ENCODE data around the gene PCA3.

PCA3 gene

DNA sequence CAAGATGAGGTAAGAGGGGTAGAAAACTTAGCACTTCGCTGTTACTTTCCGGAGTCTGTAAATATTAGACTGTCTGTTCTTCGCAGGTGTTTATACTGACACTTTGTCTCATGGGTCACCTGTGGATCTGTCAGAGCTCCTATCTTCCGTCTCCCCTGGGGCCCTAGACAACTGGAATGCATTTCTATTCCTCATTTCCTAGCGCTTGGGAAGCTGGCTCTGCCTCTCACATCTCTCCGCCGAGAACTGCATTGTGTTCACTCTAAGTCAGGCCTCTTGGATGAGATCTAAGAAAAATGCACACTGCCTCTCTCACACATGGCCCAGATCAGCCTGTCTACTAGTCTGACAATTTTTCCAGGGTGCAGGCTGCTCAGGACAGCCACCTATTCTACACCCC is 39.5 kb downstream of the PCA3 start:
- no peak for DNase-seq
- in situ Hi-C loops (cut with HindIII; ENCODE audit: low pct_ligation_motif_present, low pct_unique_long_range_greater_than_20kb, low sequenced_read_pairs) = loop anchor here (25.0 kb wide), 1 partner anchor 184 kb away; no protein-coding TSS in a partner anchor

DNA sequence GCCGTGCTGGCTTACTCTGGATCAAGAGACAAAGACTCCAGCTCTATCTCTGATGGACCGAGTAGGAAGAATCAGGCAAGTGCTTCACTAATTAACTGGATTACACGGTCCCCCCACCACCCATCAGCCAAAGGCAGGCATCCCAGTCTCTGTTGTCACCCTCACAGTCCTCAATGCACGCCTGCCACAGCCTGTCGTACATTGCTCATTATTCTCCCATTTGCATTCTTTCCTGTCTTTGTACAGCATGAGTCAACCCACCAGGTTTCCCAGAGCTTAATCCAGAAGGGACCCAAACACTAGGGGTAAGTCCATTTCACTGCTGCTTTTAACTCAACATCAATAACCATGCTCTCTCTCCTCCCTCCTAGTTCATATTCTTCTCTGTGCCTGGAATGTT is 44.4 kb downstream of the PCA3 start:
- no peak for DNase-seq
- in situ Hi-C loops (cut with HindIII; ENCODE audit: low pct_ligation_motif_present, low pct_unique_long_range_greater_than_20kb, low sequenced_read_pairs) = loop anchor here (25.0 kb wide), 1 partner anchor 179 kb away; no protein-coding TSS in a partner anchor

DNA sequence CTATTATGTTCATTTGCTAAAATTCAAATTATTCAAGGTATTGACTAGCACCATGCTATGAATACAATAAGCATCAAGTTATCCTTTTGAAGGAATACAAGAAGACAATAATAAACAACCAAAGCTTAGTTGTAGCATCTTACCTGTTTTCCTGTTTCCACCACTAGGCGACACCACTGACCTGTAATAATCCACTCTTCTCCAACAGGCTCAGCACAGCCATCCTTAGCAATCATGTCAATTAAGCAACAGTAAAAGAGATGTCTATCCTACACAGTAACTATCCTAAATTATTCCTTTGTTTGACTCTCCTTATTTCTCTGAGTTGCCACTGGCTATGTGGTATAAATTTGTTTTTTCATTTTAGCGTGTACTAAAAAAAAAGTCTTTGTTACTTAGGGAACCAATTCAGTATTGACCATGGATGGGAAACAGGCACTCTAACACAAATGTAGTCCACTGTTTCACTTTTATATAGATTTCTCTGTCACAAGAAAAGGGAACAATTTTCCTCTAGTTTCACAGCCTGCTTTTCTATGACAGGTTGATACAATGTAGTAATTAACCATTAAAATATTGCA is 46.2 kb downstream of the PCA3 start:
- peak; percentile 54 for DNase-seq
- in situ Hi-C loops (cut with HindIII; ENCODE audit: low pct_ligation_motif_present, low pct_unique_long_range_greater_than_20kb, low sequenced_read_pairs) = loop anchor here (25.0 kb wide), 1 partner anchor 177 kb away; no protein-coding TSS in a partner anchor

DNA sequence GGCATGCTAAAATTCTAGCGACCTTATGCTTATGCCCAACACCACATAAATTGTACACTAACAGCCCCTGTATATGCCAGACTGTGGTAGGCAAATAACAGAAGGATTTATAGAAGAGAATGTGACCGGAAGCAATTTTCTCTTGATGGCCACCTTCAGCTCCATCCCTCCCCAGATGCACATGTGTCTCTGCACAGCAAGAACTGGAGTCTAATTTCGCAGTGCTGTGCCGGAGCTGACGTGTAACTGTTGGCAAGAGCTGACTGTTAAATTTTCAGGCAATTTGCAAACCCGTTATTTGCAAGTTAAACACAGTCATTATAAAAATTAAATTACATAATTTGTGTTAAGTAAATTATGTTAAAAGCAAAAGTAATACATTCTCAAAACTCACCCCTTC is 48.4 kb downstream of the PCA3 start:
- DNase-seq = no peak
- in situ Hi-C loops (cut with HindIII; ENCODE audit: low pct_ligation_motif_present, low pct_unique_long_range_greater_than_20kb, low sequenced_read_pairs) = loop anchor here (25.0 kb wide), 1 partner anchor 175 kb away; no protein-coding TSS in a partner anchor

DNA sequence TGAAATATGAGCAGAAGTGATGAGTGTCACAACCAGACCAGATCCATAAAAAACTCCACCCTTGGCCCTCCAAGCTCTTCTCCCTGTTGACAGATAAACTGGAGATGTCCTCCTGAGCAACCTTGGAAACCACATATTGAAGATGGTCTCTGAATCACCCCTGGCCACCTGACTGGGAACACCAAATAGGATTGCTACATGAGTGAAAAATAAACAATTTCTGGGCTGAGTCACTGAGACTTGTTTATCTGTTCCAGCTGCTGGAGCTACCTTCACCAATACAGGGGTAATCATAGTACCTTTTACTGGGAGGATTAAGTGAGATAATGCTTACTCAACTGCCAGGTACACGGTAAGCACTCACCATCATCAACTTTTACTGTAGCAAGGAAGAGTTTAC is 53.3 kb downstream of the PCA3 start:
- DNase-seq = peak; percentile 3
- in situ Hi-C loops (cut with HindIII; ENCODE audit: low pct_ligation_motif_present, low pct_unique_long_range_greater_than_20kb, low sequenced_read_pairs) = loop anchor here (25.0 kb wide), 1 partner anchor 170 kb away; no protein-coding TSS in a partner anchor

DNA sequence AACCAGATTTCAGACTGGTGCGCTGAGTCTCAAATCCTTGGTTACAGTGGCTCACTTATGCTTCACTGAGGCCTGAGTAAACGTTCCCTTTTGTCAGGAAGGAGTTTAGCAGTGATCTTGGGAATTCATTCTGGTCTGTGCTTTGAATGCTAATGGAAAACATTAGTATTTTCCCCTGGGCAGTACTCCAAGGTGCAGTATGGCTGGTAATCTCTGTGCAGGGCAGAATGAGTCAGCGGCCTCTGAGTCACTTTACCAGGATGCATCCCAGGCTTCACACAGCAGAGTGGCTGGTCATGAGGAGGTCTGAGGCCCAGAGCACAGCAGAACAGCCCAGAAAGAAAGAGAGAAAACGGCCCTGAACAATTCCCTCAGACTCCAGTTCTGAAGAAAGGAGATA is 54.0 kb downstream of the PCA3 start:
- DNase-seq = peak; percentile 90
- in situ Hi-C loops (cut with HindIII; ENCODE audit: low pct_ligation_motif_present, low pct_unique_long_range_greater_than_20kb, low sequenced_read_pairs) = loop anchor here (25.0 kb wide), 1 partner anchor 169 kb away; no protein-coding TSS in a partner anchor

DNA sequence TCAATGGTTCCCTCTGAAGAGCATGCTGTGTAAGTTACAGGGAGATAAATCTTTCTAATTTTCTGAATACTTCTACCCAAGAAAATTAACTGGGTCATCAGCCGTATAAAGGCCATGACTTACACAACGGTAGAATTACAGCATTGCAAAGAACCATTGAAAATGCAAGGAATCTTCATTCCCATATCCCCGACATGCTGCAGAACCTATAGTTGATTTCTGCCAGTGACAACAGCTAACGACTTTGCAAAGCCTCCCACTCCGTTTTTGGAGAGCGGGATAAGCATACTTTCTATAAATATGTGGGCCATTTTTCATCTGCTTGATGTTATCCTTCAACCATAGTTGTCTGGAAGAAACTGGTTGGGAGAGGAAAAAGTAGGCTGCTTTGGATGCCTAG is 56.2 kb downstream of the PCA3 start:
- in situ Hi-C loops (cut with HindIII; ENCODE audit: low pct_ligation_motif_present, low pct_unique_long_range_greater_than_20kb, low sequenced_read_pairs) = loop anchor here (25.0 kb wide), 1 partner anchor 167 kb away; no protein-coding TSS in a partner anchor
- DNase-seq = no peak

DNA sequence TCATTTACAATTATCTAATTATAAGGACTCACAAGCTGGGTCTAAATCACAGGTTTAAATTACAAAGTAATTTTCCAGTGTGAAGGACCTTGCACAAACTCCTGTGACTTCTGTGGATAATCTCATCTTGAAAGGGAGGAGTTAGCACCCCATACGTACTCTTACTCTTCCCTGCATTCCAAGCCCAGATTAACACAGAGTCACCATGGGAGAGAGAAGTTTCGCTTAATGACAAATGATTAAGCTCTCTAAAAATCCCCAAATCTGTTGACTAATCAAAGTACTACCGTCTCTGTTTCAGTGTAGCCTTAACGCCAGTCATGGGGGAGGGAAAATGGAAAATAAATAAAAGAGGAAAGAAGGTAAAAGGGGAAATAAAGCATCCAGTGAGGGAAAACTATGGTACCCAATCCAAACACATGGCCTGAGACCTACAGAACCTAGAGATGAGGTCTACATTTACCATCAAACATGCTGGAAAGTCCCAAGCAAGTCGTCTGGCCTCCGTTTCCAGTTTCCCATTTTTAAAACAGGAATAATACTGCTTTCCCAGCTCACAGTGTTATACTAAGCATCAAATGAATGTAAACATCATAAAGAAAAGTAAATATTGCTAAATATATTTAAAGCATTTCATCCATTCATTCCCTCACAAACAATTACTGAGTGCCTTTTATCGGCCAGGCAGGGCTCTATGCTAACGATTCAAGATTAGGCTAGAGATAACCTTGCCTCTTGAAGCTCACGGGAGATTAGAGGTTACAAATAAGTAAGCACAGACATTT is 63.2 kb downstream of the PCA3 start:
- in situ Hi-C loops (cut with HindIII; ENCODE audit: low pct_ligation_motif_present, low pct_unique_long_range_greater_than_20kb, low sequenced_read_pairs) = no loop called here
- no peak for DNase-seq

DNA sequence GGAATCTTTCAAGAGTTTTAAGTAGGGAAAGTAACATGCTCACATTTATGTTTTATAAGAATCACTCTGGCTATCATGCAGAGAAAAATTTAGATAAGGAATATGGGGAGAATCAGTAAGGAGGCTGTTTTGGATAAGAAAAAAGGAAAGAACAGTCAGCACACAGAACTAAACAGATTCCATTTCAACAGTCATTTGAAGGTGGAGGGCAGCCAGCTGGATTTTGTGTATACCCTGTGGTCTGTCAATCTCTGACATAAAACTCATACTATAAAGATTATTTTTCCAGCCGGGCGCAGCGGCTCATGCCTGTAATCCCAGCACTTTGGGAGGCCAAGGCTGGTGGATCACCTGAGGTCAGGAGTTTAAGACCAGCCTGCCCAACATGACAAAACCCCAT is 64.2 kb downstream of the PCA3 start:
- in situ Hi-C loops (cut with HindIII; ENCODE audit: low pct_ligation_motif_present, low pct_unique_long_range_greater_than_20kb, low sequenced_read_pairs) = no loop called here
- no peak for DNase-seq

DNA sequence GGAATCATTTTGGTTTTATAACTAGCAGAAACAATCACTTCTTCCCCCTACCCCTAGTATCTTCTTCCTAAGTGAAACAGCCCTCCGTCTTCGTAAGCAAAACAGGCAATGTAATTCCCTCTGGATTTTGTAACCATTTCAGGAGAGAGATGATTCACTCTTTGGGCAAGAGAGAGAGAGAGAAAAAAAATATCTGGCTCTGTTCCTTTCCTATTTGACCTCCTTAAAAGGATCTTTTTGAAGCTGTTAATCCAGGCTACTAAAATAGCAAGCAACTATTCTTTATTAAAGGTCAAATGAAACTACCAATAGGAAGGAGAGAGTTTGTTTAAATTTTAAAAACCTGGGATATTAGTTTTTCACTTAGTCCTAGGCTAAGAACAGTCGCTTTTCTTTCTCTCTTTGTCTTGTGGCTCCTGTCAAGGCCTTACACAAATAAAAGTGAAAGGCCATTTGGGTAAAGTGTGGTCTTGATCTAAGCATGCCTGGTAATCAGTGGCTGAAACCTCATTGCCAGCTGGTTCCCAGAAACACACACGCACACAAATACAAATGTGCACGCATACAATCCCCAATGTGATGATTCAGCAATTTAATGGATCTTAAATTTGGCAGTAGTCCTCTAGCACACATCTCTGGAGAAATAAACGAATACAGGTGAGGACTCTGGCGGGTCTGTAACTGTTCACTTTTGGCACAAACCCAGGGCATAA is 71.5 kb downstream of the PCA3 start:
- in situ Hi-C loops (cut with HindIII; ENCODE audit: low pct_ligation_motif_present, low pct_unique_long_range_greater_than_20kb, low sequenced_read_pairs) = no loop called here
- DNase-seq = peak; percentile 83
